K562 (cell line): Measurements from ENCODE around the gene DUSP23. TPM values are rescaled to one million over a fixed set of nuclear protein-coding genes. Genes with fewer than 3 reads are reported as not detected.

Experiments used
- ATAC-seq: fragments of 200-7000 bp; cut with Tn5 transposase; 3 replicates; pipeline ENCODE4 v1.9.1; 2020; ENCODE audit warnings: moderate library complexity
- BruUV-seq: library from RNA; stranded (reverse); fragments of 400-500 nt; replicated peaks from 2 replicates; lab custom pipeline; 2021; lab: Mats Ljungman, UMichigan
- CTCF ChIA-PET: fragments of 300-600 bp; formaldehyde crosslinking; extraction: SDS; loops from one replicate; lab custom pipeline; 2021; ENCODE audit warnings: low intra/inter-chr PET ratio; lab: Yijun Ruan, JAX
- POLR2A ChIA-PET: fragments of 300-600, 350-650 bp; sonication (Branson Sonifier 250); formaldehyde crosslinking; extraction: SDS; loops from one replicate; lab custom pipeline; 2021; ENCODE audit warnings: antibody characterized with exemption, inconsistent platforms; lab: Yijun Ruan, JAX
- DNase-seq, 4 experiments: peaks; one replicate each; pipeline versions ENCODE4 v3.0.0 to v3.0.0-alpha.2; 2011 to 2018; ENCODE audit warnings: low spot score in 3 of 4, mixed read lengths in 3 of 4; ENCODE audit errors: extremely low read depth in 1 of 4
- FAIRE-seq: peaks from 2 replicates; lab custom pipeline; 2011; peaks lifted over from hg19 to GRCh38; lab: Jason Lieb, UNC
- H2AFZ ChIP-seq: 2 replicates; pipeline ENCODE4 v1.6.0; 2011; ENCODE audit warnings: low read depth, low read length, control low read depth, inconsistent platforms
- H3K27ac ChIP-seq: fragments of 200-600 bp; 3 replicates; pipeline ENCODE4 v1.8.0; 2011; ENCODE audit warnings: low read depth, mild to moderate bottlenecking, control low read depth, inconsistent platforms, low read length, moderate library complexity, mixed read lengths; ENCODE audit errors: extremely low read depth
- H3K27me3 ChIP-seq, 2 experiments: fragments of 300-600 bp in 1 of 2; 2 replicates in 1 of 2; 3 replicates in 1 of 2; pipeline versions ENCODE4 v1.6.0 to v1.8.0; 2011; ENCODE audit warnings: inconsistent platforms in 2 of 2, low read length in 2 of 2, mild to moderate bottlenecking in 1 of 2, mixed read lengths in 1 of 2, moderate library complexity in 1 of 2; ENCODE audit not compliant: control insufficient read depth in 2 of 2, insufficient read depth in 2 of 2
- H3K36me3 ChIP-seq: fragments of 300-600 bp; 3 replicates; pipeline ENCODE4 v1.8.0; 2011; ENCODE audit warnings: mild to moderate bottlenecking, low read length, inconsistent platforms; ENCODE audit not compliant: control insufficient read depth, insufficient read depth
- H3K4me1 ChIP-seq, 2 experiments: fragments of 200-600 bp in 1 of 2; replicated peaks in 1 of 2; 2 replicates in 1 of 2; 3 replicates in 1 of 2; pipeline versions ENCODE4 v1.5.1 to v1.8.0; 2011; ENCODE audit warnings: inconsistent platforms in 2 of 2, low read length in 2 of 2, mild to moderate bottlenecking in 1 of 2, mixed read lengths in 1 of 2, moderate library complexity in 1 of 2; ENCODE audit not compliant: control insufficient read depth in 2 of 2, insufficient read depth in 2 of 2
- H3K4me2 ChIP-seq: 2 replicates; pipeline ENCODE4 v1.6.1; 2011; ENCODE audit warnings: low read length, control low read depth, inconsistent platforms, mixed read lengths; ENCODE audit not compliant: insufficient read depth
- H3K4me3 ChIP-seq: fragments of 200-600 bp; sonication (generic), shearing (Covaris generic); 2 replicates; pipeline ENCODE4 v1.5.1; 2016; ENCODE audit warnings: control low read depth, inconsistent platforms
- H3K79me2 ChIP-seq: fragments of 200-600 bp; 3 replicates; pipeline ENCODE4 v1.8.0; 2011; ENCODE audit warnings: low read length, inconsistent platforms; ENCODE audit not compliant: control insufficient read depth, insufficient read depth
- H3K9ac ChIP-seq, 2 experiments: 2 replicates each; pipeline versions ENCODE4 v1.6.0 to v1.6.1; 2011; ENCODE audit warnings: low read depth in 2 of 2, low read length in 2 of 2, control low read depth in 1 of 2, inconsistent platforms in 1 of 2, mild to moderate bottlenecking in 1 of 2, mixed read lengths in 1 of 2; ENCODE audit not compliant: insufficient read depth in 1 of 2
- H3K9me1 ChIP-seq: one replicate; pipeline ENCODE4 v1.6.0; 2011; ENCODE audit warnings: inconsistent platforms, mild to moderate bottlenecking, low read length, moderate library complexity; ENCODE audit not compliant: control insufficient read depth, insufficient read depth
- H3K9me3 ChIP-seq: replicated peaks from 2 replicates; pipeline ENCODE4 v1.5.1; 2011; ENCODE audit warnings: low read depth, low read length, inconsistent platforms; ENCODE audit not compliant: control insufficient read depth, insufficient read depth
- H4K20me1 ChIP-seq: replicated peaks from 2 replicates; pipeline ENCODE4 v1.6.1; 2011; ENCODE audit warnings: low read length, inconsistent platforms, mixed read lengths; ENCODE audit not compliant: control insufficient read depth, insufficient read depth
- ELF4 ChIP-seq: fragments of 450-650 bp; formaldehyde crosslinking; IDR thresholded peaks from 2 replicates; pipeline ENCODE4 v1.4.0; 2022; ENCODE audit warnings: missing genetic modification characterization
- LARP7 ChIP-seq: fragments of 450-650 bp; IDR thresholded peaks from 2 replicates; pipeline ENCODE4 v1.6.1; 2016
- SOX6 ChIP-seq: fragments of 450-650 bp; IDR thresholded peaks from 2 replicates; pipeline ENCODE4 v1.6.1; 2014; ENCODE audit warnings: mild to moderate bottlenecking
- ZNF41 ChIP-seq: fragments of 250-450 bp; sonication (Bioruptor Pico); conservative IDR thresholded peaks from 2 replicates; pipeline ENCODE4 v1.4.0; 2020; ENCODE audit warnings: mild to moderate bottlenecking
- WGBS: fragments of 100-300 bp; shearing (Covaris generic); methylation state at CpG from one replicate; pipeline ENCODE4 v1.1.6; 2016; ENCODE audit warnings: low coverage, mixed read lengths; ENCODE audit not compliant: insufficient coverage; ENCODE audit errors: missing lambda C conversion rate; 5-methylcytosine and 5-hydroxymethylcytosine counted together
- in situ Hi-C: fragments of 300-500 bp; cut with MboI; formaldehyde crosslinking; loops from 4 replicates; pipeline ENCODE4 v1.15.0; 2018; ENCODE audit warnings: inconsistent platforms, mixed read lengths
- intact Hi-C: fragments of 100-400 bp; cut with micrococcal nuclease; formaldehyde crosslinking; loops from 2 replicates; pipeline ENCODE4 v1.14.2; 2022
- polyA plus RNA-seq, 8 experiments: library from polyadenylated mRNA; depleted of rRNA in 4 of 8; stranded (reverse) in 5 of 8; unstranded in 3 of 8; fragments of >200 nt; fragmentation: Nextera tagmentation in 2 of 8; fragmentation: Illumina TruSeq in 1 of 8; extraction: Ambion mirVana in 2 of 8; extraction: Trizol in 1 of 8; gene quantifications; 2 replicates each; pipeline versions ENCODE4 v1.2.1 to v1.2.3, GENCODE V29; 2011 to 2014; ENCODE audit warnings: inconsistent platforms in 1 of 8, missing spikeins in 1 of 8
- total RNA-seq, 7 experiments: library from RNA; depleted of rRNA in 6 of 7; stranded (reverse); fragments of >200 nt in 6 of 7; fragmentation: Illumina TruSeq in 2 of 7; extraction: Trizol in 2 of 7; gene quantifications; 2 replicates each; pipeline versions ENCODE4 v1.2.1 to v1.2.3, GENCODE V29; 2011 to 2021; ENCODE audit warnings: low replicate concordance in 1 of 7

Gene DUSP23
- total and polyA plus RNA-seq, 9 of the 15 experiments (the other 6 are each of a cell fraction or from before 2014, with no cell fraction given), result 1.0 to 34.8 (median 13.7) TPM

DNA sequence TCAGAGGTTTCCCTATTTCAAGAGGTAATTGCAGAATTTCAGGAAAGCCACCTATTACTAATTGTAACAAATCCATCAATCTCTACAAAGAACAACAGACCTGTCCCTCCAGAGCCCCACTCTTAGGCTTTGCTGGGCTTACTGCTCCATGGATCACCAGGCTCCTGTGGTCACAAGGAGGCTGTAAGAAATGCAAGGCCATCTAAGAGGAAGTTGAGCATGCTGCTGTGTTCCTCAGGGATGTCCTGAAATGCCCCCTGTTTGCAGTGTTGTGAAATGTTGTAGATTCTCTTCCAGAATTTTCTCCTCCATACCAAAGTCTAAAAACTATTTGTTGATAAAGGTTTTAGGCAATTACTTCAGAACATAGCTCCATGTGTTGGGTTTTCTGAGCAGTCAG is 24.4 kb upstream of the DUSP23 start:
- H3K4me2 ChIP-seq, result no peak overlapping the region
- no peak overlapping the region for H2AFZ ChIP-seq
- H3K27ac ChIP-seq, result no peak overlapping the region
- no peak overlapping the region for H3K4me3 ChIP-seq
- no peaks in the 10 kb centered on the region for H3K36me3 ChIP-seq
- in situ Hi-C loops (no loop called here), intact Hi-C loops (no loop called here)
- no peak for ATAC-seq
- no peaks in the 10 kb centered on the region for H4K20me1 ChIP-seq
- POLR2A ChIA-PET, result no interaction called here
- no peaks in the 10 kb centered on the region for H3K4me1 ChIP-seq
- H3K79me2 ChIP-seq, result no peaks in the 10 kb centered on the region
- CTCF ChIA-PET, result no interaction called here
- FAIRE-seq, result no peak
- H3K9ac ChIP-seq, result no peak overlapping the region
- no peaks in the 10 kb centered on the region for H3K9me3 ChIP-seq
- no peaks in the 10 kb centered on the region for H3K27me3 ChIP-seq
- TF ChIP-seq ELF4 (CRISPR knock-in tag) (no peak), SOX6 (no peak)
- H3K9me1 ChIP-seq, result no peaks in the 10 kb centered on the region
- DNase-seq, result no peak
- no TSS peak for BruUV-seq

DNA sequence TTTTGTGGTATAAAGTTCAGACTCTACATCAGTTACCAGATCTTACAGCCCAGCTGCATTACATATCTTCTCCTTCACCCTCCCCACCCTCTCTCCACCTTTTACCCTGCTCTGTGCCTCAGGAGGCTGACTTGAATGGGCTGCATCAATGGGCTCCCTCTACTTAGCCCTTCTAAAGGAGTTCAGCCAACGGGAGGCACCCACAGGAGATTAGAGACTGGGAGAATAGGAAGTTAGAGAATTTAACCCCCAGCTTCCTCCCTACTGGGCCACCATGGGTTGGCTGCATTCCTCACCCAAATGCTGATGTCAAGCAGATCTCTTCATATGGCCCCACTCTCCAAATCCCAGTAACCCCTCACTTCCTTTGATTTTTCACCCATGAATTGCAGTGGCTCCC is 17.1 kb upstream of the DUSP23 start:
- 0% methylated on average over 1 of the region's 1 CpG for WGBS
- FAIRE-seq, result no peak

More for the DNA sequence above, 17.1 kb upstream of the DUSP23 start:
- Histone ChIP-seq H3K4me2 (no peak overlapping the region), H3K27me3 (no peaks in the 10 kb centered on the region), H4K20me1 (no peaks in the 10 kb centered on the region), H3K79me2 (no peaks in the 10 kb centered on the region), H3K4me3 (no peak overlapping the region), H3K9me1 (no peaks in the 10 kb centered on the region), H3K4me1 (no peaks in the 10 kb centered on the region), H3K36me3 (no peaks in the 10 kb centered on the region), H3K9me3 (no peaks in the 10 kb centered on the region), H2AFZ (no peak overlapping the region), H3K9ac (no peak overlapping the region), H3K27ac (no peak overlapping the region)
- ATAC-seq (no peak), DNase-seq (no peak)
- TF ChIP-seq ZNF41 (no peak), LARP7 (no peak)
- ChIA-PET POLR2A (no interaction called here), CTCF (no interaction called here)
- in situ Hi-C loops, result no loop called here
- BruUV-seq, result no TSS peak
- intact Hi-C loops, result no loop called here
